ENCODE data around the gene APOBEC3B. TPM values are rescaled to one million over a fixed set of nuclear protein-coding genes. Genes with fewer than 3 reads are reported as not detected.
"Not testable (repeated sequence)": the region's sequence is repeated elsewhere in the genome, so short reads cannot be mapped to it uniquely, and the experiment has no call there.

Gene APOBEC3B
- total and polyA plus RNA-seq, 2 donors, result 1.0 to 1.8 TPM

DNA sequence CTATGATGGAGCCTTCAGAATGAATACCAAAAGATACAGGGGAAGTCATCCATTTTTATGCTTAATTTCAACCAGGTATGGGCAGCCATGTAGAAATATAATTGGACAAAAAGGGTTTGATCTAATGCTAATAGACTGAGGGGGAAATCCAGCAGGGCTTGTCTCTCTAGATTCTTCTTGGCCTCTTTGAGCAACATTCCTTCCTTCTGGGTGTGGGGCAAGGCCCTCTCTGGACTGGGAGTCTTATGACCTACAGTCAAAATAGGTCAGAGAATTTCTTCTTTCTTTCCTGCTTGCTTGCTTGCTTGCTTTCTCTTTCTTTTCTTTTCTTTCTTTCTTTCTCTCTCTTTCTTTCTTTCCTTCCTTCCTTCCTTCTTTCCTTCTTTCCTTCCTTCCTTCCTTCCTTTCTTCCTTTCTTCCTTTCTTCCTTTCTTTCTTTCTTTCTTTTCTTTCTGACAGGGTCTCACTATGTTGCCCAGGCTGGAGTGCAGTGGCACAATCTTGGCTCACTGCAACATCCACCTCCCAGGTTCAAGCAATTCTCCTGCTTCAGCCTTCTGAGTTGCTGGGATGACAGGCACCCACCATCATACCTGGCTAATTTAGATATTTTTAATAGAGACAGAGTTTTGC, 36.3 kb upstream of the APOBEC3B start:
- H3K27ac ChIP-seq (ENCODE audit: low read depth); H3K4me1 ChIP-seq (ENCODE audit: insufficient read depth); H3K36me3 ChIP-seq (ENCODE audit: insufficient read depth); DNase-seq (ENCODE audit: extremely low spot score); H3K4me3 ChIP-seq (ENCODE audit: low read depth, low read length): not testable (repeated sequence)

DNA sequence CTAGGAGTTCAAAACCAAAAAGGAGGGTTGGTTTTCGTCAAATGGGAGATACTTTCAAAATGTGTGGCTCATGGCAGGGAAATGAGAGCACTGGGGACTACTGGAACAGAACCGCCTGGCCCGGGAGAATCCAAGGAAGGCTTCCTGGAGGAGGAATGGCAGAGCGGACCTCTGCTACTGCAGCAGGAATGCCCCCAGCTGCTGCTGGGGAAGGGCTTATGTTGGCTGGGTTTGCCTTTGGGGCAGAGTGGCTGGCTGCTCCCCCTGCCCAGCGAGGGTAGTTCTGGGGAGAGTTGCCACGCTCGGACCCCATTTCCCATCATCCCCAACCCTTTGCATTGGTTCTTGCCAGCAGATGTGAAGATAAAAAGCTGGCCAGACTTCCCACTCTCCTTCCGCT, 35.4 kb upstream of the APOBEC3B start:
- 89% methylated on average over 8 of the region's 8 CpGs for WGBS
- DNase-seq (ENCODE audit: extremely low spot score), result no peak
- Histone ChIP-seq H3K4me1 (ENCODE audit: insufficient read depth) (no peaks in the 10 kb centered on the region), H3K36me3 (ENCODE audit: insufficient read depth) (no peaks in the 10 kb centered on the region), H3K27ac (ENCODE audit: low read depth) (no peak overlapping the region), H3K4me3 (ENCODE audit: low read depth, low read length) (no peak overlapping the region)

- 81% methylated on average over 14 of the region's 14 CpGs for WGBS
- Histone ChIP-seq H3K4me1 (ENCODE audit: insufficient read depth) (no peaks in the 10 kb centered on the region), H3K4me3 (ENCODE audit: low read depth, low read length) (no peak overlapping the region), H3K27ac (ENCODE audit: low read depth) (no peak overlapping the region), H3K36me3 (ENCODE audit: insufficient read depth) (no peaks in the 10 kb centered on the region)
- no peak for DNase-seq (ENCODE audit: extremely low spot score)
These were observed 34.6 kb upstream of the APOBEC3B start for GRCh38 chr22:38947321-38948140.

- 93% methylated on average over 7 of the region's 7 CpGs for WGBS
- Histone ChIP-seq H3K27ac (ENCODE audit: low read depth) (no peak overlapping the region), H3K36me3 (ENCODE audit: insufficient read depth) (no peaks in the 10 kb centered on the region), H3K4me3 (ENCODE audit: low read depth, low read length) (no peak overlapping the region), H3K4me1 (ENCODE audit: insufficient read depth) (no peaks in the 10 kb centered on the region)
- no peak for DNase-seq (ENCODE audit: extremely low spot score)
These were observed 33.8 kb upstream of the APOBEC3B start for GRCh38 chr22:38948181-38948940.

GRCh38 chr22:38949889-38950405, 32.2 kb upstream of the APOBEC3B start:
- Histone ChIP-seq H3K4me1 (ENCODE audit: insufficient read depth) (no peaks in the 10 kb centered on the region), H3K4me3 (ENCODE audit: low read depth, low read length) (no peak overlapping the region), H3K27ac (ENCODE audit: low read depth) (no peak overlapping the region), H3K36me3 (ENCODE audit: insufficient read depth) (no peaks in the 10 kb centered on the region)
- 69% methylated on average over 8 of the region's 8 CpGs for WGBS
- DNase-seq (ENCODE audit: extremely low spot score), result no peak

DNA sequence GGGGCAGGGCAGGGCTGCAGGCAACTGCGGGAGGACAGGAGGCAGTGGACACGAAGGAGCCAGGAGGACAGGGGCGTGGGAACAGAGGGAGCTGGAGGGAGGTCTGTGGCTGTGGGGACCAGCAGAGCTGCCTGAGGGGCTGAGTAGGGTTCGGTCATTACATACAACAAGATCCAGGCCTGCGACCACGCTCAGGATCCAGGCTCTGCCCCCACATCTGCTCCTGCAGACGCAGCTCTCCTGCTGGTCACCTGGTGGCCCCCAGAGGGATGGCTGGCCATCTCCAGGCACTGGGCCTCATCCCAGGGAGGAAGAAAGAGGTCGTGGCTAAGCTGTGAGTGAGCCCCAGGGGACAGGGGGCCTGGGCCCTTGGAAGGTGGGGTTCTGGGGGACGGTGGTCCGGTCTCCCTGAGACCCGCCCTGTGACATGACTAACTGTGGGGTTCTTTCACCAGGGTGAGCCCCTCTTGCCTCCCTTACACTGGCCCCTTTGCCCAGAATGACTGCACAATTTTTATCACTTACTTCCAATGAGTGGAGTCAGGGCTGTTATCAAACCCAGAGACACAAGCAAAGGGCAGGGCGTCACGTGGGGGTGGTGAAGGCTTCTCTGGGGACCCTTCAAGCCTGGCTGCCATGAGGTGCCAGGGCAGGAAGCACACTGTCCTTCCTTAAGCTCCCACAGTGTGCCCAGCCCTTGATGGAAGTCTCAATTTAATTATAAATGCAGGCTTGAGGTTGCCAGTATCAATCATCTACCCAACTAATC, 31.4 kb upstream of the APOBEC3B start:
- DNase-seq (ENCODE audit: extremely low spot score), result no peak
- WGBS, result 84% methylated on average over 13 of the region's 13 CpGs

DNA sequence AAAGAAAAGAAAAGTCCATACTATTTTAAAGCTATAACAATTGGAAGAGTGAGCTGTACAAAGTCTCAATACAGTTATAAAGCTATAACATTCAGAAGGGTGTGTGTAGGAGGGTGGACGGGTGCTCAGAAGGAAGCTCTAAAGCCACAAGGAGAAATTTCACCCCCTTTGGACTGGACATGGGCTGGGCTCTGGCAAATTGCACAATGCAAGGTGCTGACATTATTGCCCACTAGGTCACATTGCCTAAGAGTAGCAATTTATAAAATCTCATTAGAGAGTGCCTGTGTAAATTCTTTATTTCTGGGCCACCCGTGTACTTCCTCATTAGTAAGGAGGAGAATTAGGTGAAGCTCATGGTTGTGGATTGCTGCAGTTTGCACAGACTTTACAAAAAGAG, 30.4 kb upstream of the APOBEC3B start:
- no peaks in the 10 kb centered on the region for H3K36me3 ChIP-seq (ENCODE audit: insufficient read depth)
- no peak overlapping the region for H3K27ac ChIP-seq (ENCODE audit: low read depth)
- H3K4me3 ChIP-seq (ENCODE audit: low read depth, low read length), result no peak overlapping the region
- WGBS, result 76% methylated on average over 2 of the region's 2 CpGs
- H3K4me1 ChIP-seq (ENCODE audit: insufficient read depth), result no peaks in the 10 kb centered on the region
- DNase-seq (ENCODE audit: extremely low spot score), result no peak

More for the DNA sequence above, 31.4 kb upstream of the APOBEC3B start:
- H3K4me1 ChIP-seq (ENCODE audit: insufficient read depth), result no peaks in the 10 kb centered on the region
- H3K36me3 ChIP-seq (ENCODE audit: insufficient read depth), result no peaks in the 10 kb centered on the region
- H3K27ac ChIP-seq (ENCODE audit: low read depth), result no peak overlapping the region
- H3K4me3 ChIP-seq (ENCODE audit: low read depth, low read length), result no peak overlapping the region

DNA sequence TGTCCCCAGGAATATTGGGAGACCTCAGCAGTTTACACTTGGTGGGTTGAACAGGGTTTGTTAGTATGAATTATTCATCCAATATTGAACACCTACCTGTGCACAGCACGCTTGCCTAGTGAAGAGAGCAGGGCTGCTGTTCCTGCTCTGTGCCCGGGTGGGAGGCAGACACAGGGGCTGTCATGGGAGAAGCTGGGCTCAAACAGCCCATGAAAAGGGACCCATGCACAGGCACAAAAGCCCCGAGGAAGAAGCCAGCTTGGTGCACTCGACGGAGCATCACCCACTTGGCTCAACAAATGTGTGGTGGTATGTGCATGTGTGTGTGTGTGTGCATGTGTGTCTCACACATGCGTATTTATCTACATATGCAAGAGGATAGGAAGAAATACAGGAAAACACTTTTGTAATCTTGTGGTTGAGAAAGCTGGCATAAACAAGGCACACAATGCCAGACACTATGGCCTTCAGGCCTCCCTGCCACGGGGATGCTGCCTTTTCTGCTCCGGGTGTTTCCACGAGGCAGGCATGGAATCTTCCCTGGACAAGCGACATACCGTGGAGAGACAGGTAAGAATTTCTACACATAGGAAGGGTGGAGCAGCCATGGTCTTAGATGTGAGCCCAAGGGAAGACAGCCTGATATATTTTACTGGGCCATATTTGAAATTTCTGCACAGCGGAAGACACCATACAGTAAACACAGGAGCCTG, 29.7 kb upstream of the APOBEC3B start:
- no peak for DNase-seq (ENCODE audit: extremely low spot score)
- Histone ChIP-seq H3K27ac (ENCODE audit: low read depth) (no peak overlapping the region), H3K4me3 (ENCODE audit: low read depth, low read length) (no peak overlapping the region), H3K36me3 (ENCODE audit: insufficient read depth) (no peaks in the 10 kb centered on the region), H3K4me1 (ENCODE audit: insufficient read depth) (no peaks in the 10 kb centered on the region)
- 88% methylated on average over 12 of the region's 12 CpGs for WGBS

DNA sequence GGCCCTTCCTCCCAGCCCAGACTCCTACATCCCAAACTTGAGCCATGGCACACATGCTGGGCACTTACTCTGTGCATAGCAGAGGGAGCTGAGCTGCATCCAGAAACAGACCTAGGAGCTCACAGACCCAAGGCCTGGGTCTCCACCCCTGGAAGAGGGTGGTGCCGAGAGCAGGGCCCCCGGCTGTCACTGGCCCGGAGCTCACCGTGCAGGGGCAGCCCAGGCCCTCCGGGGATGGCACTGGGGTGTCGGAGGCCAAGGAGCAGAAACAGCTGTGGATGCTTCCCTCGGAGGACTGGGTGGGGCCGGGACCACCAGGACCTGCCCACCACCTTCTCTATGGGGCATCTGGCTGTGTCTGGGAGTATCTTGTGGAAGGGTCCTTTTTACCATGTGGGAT, 29.1 kb upstream of the APOBEC3B start:
- no peak for DNase-seq (ENCODE audit: extremely low spot score)
- no peak overlapping the region for H3K4me3 ChIP-seq (ENCODE audit: low read depth, low read length)
- H3K27ac ChIP-seq (ENCODE audit: low read depth), result no peak overlapping the region
- H3K4me1 ChIP-seq (ENCODE audit: insufficient read depth), result no peaks in the 10 kb centered on the region
- 82% methylated on average over 8 of the region's 8 CpGs for WGBS
- no peaks in the 10 kb centered on the region for H3K36me3 ChIP-seq (ENCODE audit: insufficient read depth)

DNA sequence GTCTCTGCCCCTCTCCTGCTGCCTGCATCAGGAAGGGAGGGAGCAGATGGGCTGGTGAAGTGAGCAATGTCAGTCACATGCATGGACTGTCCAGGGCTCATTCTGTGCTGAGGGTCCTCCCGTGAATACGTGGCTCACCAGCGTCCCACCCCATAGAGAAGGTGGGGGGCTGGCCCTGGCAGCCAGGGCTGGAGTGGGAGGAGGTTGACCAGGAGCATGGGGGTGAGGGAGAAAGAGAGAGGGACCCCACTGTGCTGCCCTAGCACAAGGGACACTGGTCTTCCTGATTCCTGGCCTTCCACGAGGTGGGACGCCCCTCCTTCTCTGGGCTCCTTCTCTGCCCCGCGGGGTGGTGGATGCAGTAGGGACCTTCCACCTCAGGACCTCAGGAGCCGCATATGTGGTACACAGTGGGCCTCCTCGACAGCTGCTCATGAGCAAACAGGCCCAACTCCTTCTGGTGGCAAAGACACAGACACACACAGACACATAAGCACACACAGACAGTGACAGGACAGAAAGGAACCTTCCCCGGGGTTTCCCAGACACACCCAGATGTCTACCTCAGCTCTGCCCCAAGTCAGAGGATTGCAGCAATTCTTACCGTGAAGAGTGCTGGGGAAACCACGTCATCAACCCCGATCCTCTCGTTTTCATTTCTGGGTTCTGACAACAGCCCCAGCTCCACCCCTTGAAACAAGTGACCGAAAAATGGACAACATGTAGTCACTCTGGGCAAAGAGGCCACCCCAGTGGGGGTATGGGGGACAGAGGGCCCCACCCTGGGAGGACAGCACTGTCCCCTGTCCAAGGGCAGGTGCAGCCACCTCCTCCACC, 28.4 kb upstream of the APOBEC3B start:
- Histone ChIP-seq H3K4me3 (ENCODE audit: low read depth, low read length) (no peak overlapping the region), H3K36me3 (ENCODE audit: insufficient read depth) (no peaks in the 10 kb centered on the region), H3K27ac (ENCODE audit: low read depth) (no peak overlapping the region), H3K4me1 (ENCODE audit: insufficient read depth) (no peaks in the 10 kb centered on the region)
- 74% methylated on average over 15 of the region's 15 CpGs for WGBS
- no peak for DNase-seq (ENCODE audit: extremely low spot score)

DNA sequence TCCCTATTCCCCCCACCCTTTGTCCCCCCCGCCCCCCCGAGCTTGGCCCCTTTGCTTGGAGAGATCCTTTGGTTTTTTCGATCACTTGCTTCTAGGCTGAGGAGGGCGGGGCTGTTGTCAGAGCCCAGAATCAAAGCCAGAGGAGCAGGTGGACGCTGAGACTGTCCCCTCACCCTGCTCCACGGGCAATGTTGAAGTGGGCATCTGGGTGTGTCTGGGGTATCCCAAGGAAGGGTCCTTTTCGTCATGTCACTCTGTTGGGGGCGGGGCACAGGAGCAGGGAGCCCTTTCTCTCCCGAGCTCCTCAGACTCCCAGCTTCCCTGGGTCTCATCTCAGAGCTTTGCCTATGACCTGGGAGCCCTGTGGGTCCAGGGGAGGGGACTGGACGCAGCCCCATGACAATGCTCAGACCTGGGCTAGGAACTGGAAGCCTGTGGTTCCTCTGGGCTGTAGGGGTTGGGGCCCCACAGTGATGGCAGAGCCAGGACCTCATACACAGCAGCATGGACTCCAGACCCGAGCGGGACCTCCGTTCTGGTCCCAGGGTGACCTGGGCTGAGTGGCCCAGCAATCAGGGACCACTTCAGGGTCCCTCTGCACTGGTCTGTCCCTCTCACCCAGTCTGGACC, 27.6 kb upstream of the APOBEC3B start:
- no peak for DNase-seq (ENCODE audit: extremely low spot score)
- no peak overlapping the region for H3K4me3 ChIP-seq (ENCODE audit: low read depth, low read length)
- no peak overlapping the region for H3K27ac ChIP-seq (ENCODE audit: low read depth)
- H3K36me3 ChIP-seq (ENCODE audit: insufficient read depth), result no peaks in the 10 kb centered on the region
- H3K4me1 ChIP-seq (ENCODE audit: insufficient read depth), result no peaks in the 10 kb centered on the region
- WGBS, result 78% methylated on average over 13 of the region's 13 CpGs
